ENCODE measurements around the gene PIK3R3. TPM values are rescaled to one million over a fixed set of nuclear protein-coding genes. Genes with fewer than 3 reads are reported as not detected.

The PIK3R3 gene
- total RNA-seq, 1 experiment from 2014 or later = 12.4 TPM

GRCh38 chr1:46019348-46019747 lies 113.1 kb downstream of the PIK3R3 start:
- Mint-ChIP-seq H3K27ac (no peak overlapping the region), H3K27me3 (ENCODE audit: low read depth) (no peaks in the 10 kb centered on the region), H3K4me3 (no peak overlapping the region), H3K9me3 (peaks cover 0 to 3% of the 10 kb centered on the region in 2 experiments; a peak in 3 of 5 replicates), H3K4me1 (no peaks in the 10 kb centered on the region), H3K36me3 (ENCODE audit: insufficient read depth in 1 of 3, low read depth in 3 of 3) (peaks cover 21 to 24% (median 22%) of the 10 kb centered on the region in 3 experiments)
- H3K18ac ChIP-seq (ENCODE audit: insufficient read length, low read depth, low read length) = no peak overlapping the region
- no peak overlapping the region for H2AK5ac ChIP-seq (ENCODE audit: insufficient read length, low read length)
- H4K5ac ChIP-seq (ENCODE audit: insufficient read length, low read depth, low read length) = no peak overlapping the region
- no peaks in the 10 kb centered on the region for H3K9me3 ChIP-seq (ENCODE audit: control insufficient read depth, low read depth, low read length)
- H3K79me1 ChIP-seq (ENCODE audit: insufficient read depth, low read depth, low read length, poor library complexity, severe bottlenecking) = no peaks in the 10 kb centered on the region
- no peak overlapping the region for H4K8ac ChIP-seq (replicated peaks; ENCODE audit: insufficient read length, low read depth, low read length)
- no peak overlapping the region for H2BK5ac ChIP-seq (ENCODE audit: insufficient read length, low read length)
- no peak overlapping the region for H2AFZ ChIP-seq (ENCODE audit: low read length)
- H3K27ac ChIP-seq (ENCODE audit: insufficient read length, low read depth, low read length) = no peak overlapping the region
- no peak for TF ChIP-seq CTCF (conservative IDR thresholded peaks at IDR 0.05)
- WGBS (ENCODE audit: extremely low coverage, insufficient read length, low lambda C conversion rate) = no CpG with 5 or more reads among the region's 7 CpGs
- H4K20me1 ChIP-seq (ENCODE audit: control insufficient read depth, insufficient read depth, insufficient read length) = no peaks in the 10 kb centered on the region
- H3K9ac ChIP-seq (ENCODE audit: extremely low read depth, insufficient read length, low read length) = no peak overlapping the region
- no peak overlapping the region for H3K4ac ChIP-seq (ENCODE audit: low read depth, low read length)
- H3K23me2 ChIP-seq (ENCODE audit: insufficient read length, low read depth, low read length, poor library complexity, severe bottlenecking) = no peaks in the 10 kb centered on the region
- H2BK15ac ChIP-seq (ENCODE audit: low read depth, low read length) = no peak overlapping the region
- no peak overlapping the region for H3K4me2 ChIP-seq (ENCODE audit: insufficient read depth, insufficient read length, low read length)
- no peaks in the 10 kb centered on the region for H3K79me2 ChIP-seq (ENCODE audit: insufficient read depth, low read length)
- H2BK120ac ChIP-seq (ENCODE audit: low read depth, low read length, poor library complexity, severe bottlenecking) = no peak overlapping the region
- H3K23ac ChIP-seq (ENCODE audit: insufficient read length, low read depth, low read length) = no peak overlapping the region
- H2BK20ac ChIP-seq (ENCODE audit: low read depth, low read length, poor library complexity, severe bottlenecking) = no peak overlapping the region
- no peak for DNase-seq
- no peak overlapping the region for H3T11ph ChIP-seq (ENCODE audit: low read length)
- no peak overlapping the region for H2BK12ac ChIP-seq (ENCODE audit: insufficient read length, low read depth, low read length)
- no peak overlapping the region for H3K56ac ChIP-seq (ENCODE audit: insufficient read length, low read depth, low read length)
- H4K91ac ChIP-seq (ENCODE audit: insufficient read length, low read depth, low read length) = no peak overlapping the region
- no peaks in the 10 kb centered on the region for H3K4me1 ChIP-seq (ENCODE audit: insufficient read depth, low read length)
- no peaks in the 10 kb centered on the region for H3K27me3 ChIP-seq (ENCODE audit: insufficient read depth, low read length)
- no peak overlapping the region for H3K14ac ChIP-seq (ENCODE audit: insufficient read depth, low read length)

All from H9 (cell line).